Stimulated activated CD8-positive, alpha-beta memory T cell treated with anti-CD3 and anti-CD28 coated beads, Interleukin-7, amount 100 ng/mL, for 1 hour (primary cell): ENCODE measurements around the gene PCDHGA5.
"Not testable (repeated sequence)": the region's sequence is repeated elsewhere in the genome, so short reads cannot be mapped to it uniquely, and the experiment has no call there.

Experiments used
- DNase-seq, 2 donors: peaks; one replicate each; pipeline ENCODE4 v3.0.0-alpha.2; 2020; ENCODE audit warnings: low read depth in 2 of 2

Gene PCDHGA5

GRCh38 chr5:141363952-141364660, at the start of gene PCDHGA5:
Gene PCDHGA5 (plus strand): TSS chr5:141364162. CDS start chr5:141364331, 169 bp downstream.
- DNase-seq, result no peak

GRCh38 chr5:141316963-141317362, 47.0 kb upstream of the PCDHGA5 start:
- DNase-seq, result not testable (repeated sequence)

GRCh38 chr5:141319202-141319601, 44.8 kb upstream of the PCDHGA5 start:
- no peak for DNase-seq

- no peak for DNase-seq
Observed at GRCh38 chr5:141319699-141320098, 44.3 kb upstream of the PCDHGA5 start.

- DNase-seq, result peak; percentile 83
Observed at GRCh38 chr5:141320225-141321169, 43.5 kb upstream of the PCDHGA5 start, which contains the start of gene TAF7. Gene TAF7 (minus strand): TSS chr5:141320784. CDS start chr5:141320044, 740 bp downstream.

- no peak for DNase-seq
Observed at GRCh38 chr5:141322261-141322660, 41.7 kb upstream of the PCDHGA5 start.

GRCh38 chr5:141326088-141326854, 37.7 kb upstream of the PCDHGA5 start:
- peak; percentile 20 to 45 for DNase-seq

GRCh38 chr5:141328231-141328630, 35.7 kb upstream of the PCDHGA5 start:
- DNase-seq, result no peak

GRCh38 chr5:141330299-141331080, 33.5 kb upstream of the PCDHGA5 start, which contains the start of gene PCDHGA1:
Gene PCDHGA1 (plus strand): TSS chr5:141330514.
- DNase-seq, result no peak

GRCh38 chr5:141332571-141332970, 31.4 kb upstream of the PCDHGA5 start:
- not testable (repeated sequence) for DNase-seq

- DNase-seq, result no peak
Observed at GRCh38 chr5:141338538-141339306, 25.2 kb upstream of the PCDHGA5 start, which contains the start of gene PCDHGA2. Gene PCDHGA2 (plus strand): TSS chr5:141338760.

- not testable (repeated sequence) for DNase-seq
Observed at GRCh38 chr5:141340781-141341354, 23.1 kb upstream of the PCDHGA5 start.

GRCh38 chr5:141342773-141343172, 21.2 kb upstream of the PCDHGA5 start:
- DNase-seq, result no peak

- no peak for DNase-seq
Observed at GRCh38 chr5:141343242-141343952, 20.6 kb upstream of the PCDHGA5 start, which contains the start of gene PCDHGA3. Gene PCDHGA3 (plus strand): TSS chr5:141343829. CDS start chr5:141344034, 205 bp downstream.

GRCh38 chr5:141343953-141344463, 20.0 kb upstream of the PCDHGA5 start:
- DNase-seq, result no peak

GRCh38 chr5:141345327-141345726, 18.6 kb upstream of the PCDHGA5 start:
- no peak for DNase-seq

- not testable (repeated sequence) for DNase-seq
Observed at GRCh38 chr5:141346017-141346416, 17.9 kb upstream of the PCDHGA5 start.

- DNase-seq, result no peak
Observed at GRCh38 chr5:141349917-141350619, 13.9 kb upstream of the PCDHGA5 start, which contains the start of gene PCDHGB1. Gene PCDHGB1 (plus strand): TSS chr5:141350099. CDS start chr5:141350261, 162 bp downstream.
